H54 (cell line): Measurements from ENCODE around the gene GLUL.

ENCODE experiments used
- DNase-seq: peaks from one replicate; pipeline ENCODE4 v3.0.0; 2011; ENCODE audit warnings: low spot score, mixed read lengths; ENCODE audit not compliant: insufficient read length
- FAIRE-seq: peaks from 3 replicates; lab custom pipeline; 2011; peaks lifted over from hg19 to GRCh38; lab: Jason Lieb, UNC
- POLR2A ChIP-seq: IDR thresholded peaks from 2 replicates; pipeline ENCODE4 v1.6.1; 2011; ENCODE audit warnings: low read depth, mild to moderate bottlenecking, low read length

Gene GLUL

GRCh38 chr1:182366596-182366995 lies 25.0 kb downstream of the GLUL start:
- FAIRE-seq (no peak), DNase-seq (no peak)
- no peak for TF ChIP-seq POLR2A

DNA sequence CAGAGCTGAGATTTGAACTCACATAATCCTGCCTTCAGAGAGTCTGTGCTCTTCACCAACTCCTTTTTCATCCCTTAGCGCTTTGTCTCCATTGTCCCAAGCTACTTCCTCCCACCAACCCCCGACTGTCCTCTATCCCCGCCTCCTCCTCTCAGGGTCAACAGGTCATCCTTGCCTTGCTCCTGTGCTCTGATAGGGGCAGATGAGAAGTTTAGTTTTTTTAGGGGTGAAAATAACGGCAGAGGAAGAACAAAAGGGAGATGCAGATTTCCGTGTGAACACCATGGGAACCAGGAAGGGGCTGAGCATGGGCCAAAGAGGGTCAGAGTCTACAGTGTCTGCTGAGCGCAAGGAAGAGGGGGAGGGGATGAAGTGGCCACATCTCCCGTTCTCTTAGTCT lies 31.9 kb downstream of the GLUL start:
- FAIRE-seq (no peak), DNase-seq (no peak)
- no peak for TF ChIP-seq POLR2A

- DNase-seq (no peak), FAIRE-seq (no peak)
- TF ChIP-seq POLR2A, result no peak
These were observed 33.7 kb downstream of the GLUL start for GRCh38 chr1:182357913-182358312.

DNA sequence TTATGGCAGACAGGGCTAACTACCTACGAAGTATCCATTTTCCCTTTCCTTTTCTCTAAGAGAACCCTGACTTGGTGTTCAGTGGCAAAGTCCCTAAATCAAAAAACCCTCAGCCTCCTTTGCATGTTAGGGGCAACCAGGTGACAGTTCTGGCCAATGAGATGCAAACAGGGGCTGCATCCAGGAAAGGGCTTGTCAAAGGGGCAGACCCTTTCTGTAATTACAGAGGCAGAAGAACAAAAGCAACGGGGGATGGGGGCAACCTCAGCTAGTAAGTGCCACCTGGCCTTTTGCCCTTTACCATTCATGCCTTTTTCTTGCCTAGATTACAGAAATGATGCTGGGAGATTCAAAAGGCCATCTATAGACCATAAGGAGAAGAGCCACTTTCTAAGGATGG lies 34.4 kb downstream of the GLUL start:
- FAIRE-seq (no peak), DNase-seq (no peak)
- TF ChIP-seq POLR2A, result no peak

- FAIRE-seq (no peak), DNase-seq (no peak)
- TF ChIP-seq POLR2A, result no peak
These were observed 35.9 kb downstream of the GLUL start for GRCh38 chr1:182355723-182356098.

DNA sequence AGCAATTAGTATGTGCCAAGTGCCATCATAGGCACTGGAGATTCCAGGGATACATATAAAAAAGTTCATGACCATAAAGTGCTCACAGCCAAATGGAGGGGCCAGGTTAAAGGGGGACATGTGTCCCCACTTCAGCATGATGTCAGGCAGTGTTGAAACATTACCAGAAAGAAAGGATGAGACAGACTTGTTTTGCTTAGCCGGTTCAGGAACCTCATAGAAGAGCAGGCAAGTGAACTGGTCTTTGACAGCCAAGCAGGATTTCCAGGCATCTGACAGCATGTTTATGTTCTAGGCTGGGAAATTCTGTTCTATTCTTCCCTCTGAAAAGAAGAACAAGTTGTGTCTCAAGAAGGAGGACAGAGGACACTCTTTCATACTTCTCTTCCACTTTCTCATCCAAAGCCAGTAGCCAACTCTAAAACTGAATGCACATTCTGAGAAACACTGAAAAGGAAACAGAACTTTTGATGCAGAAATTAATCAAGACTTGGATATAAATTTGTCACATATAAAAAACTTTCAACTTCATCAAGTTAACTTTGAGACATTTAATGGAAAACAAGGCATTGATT lies 39.7 kb downstream of the GLUL start:
- no peak for DNase-seq
- FAIRE-seq, result no peak
- no peak for TF ChIP-seq POLR2A

DNA sequence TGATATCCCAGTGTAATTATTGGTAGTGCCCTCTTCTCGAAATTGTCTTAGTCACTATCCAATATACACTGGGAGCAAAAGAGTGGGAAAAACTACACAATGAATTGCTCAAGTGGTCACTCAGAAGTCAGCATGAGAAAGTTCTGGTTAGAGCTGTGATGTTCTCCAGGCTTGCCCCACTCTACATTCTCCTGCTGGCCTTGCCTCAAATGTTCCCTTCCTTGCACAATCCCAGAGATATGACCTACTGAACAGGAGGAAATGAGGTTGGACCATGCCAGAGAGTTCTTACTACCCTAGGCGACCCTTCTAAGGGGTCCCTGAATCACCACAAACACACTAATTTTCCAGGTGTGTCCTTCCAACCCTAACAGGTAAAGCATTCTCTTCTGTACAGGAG lies 40.8 kb downstream of the GLUL start:
- TF ChIP-seq POLR2A, result no peak
- FAIRE-seq, result no peak
- DNase-seq, result no peak

DNA sequence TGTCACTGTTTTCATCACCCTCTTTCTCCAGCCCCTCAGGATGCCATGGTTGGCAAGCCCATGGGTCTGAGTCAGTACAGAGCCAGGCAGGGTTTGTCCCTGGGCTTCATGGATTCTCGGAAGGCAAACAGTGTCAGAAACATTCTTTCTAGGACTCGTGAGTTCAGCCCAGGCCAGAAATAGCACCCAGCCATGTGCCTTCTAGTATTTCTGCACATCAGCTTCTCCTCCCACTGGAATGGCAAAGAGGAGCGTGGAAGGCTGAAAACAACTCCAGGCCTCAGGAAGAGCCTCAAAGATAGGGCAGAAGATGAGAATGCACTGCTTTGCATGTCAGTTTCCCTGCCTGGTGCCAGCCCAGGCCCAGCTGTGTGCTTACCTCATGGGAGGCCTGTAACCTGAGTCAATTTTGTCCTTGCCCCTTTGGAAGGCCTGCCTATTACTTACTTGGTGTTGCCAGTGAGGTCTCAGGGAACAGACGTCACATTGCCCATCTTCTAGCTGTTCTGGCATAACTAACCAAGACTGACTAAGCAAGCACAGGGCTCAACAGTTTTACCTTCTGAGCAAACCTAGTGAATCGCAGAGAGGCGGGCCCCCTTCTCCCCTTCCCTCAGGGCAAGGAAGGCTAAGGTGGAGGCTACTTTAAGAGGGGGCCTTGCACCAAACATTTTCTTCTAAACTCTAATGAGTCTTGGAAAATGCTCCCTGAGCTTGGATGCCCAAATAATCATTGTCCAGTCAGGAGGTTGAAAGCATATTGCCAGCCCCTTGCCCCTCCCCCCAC lies 42.4 kb downstream of the GLUL start:
- FAIRE-seq, result no peak
- no peak for TF ChIP-seq POLR2A
- DNase-seq, result no peak

DNA sequence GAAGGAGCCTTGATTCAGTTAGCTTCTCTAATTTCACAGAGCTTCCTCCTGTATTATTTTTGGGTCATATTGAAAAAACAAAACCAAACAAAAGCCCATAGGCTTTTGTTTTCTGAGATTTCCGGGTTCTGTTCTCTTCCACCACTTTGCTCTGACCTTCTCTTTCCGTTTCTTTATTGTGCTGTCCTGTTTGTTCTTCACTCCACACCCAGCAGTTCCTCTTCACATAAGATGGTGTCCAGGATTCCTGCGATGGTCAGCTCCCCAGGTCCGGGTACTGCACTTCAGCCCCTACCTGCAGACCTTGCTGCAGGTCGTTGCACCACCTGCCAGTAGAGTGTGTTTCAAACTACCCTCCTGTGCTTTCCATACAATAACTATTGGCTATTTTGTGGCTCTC lies 44.6 kb downstream of the GLUL start:
- FAIRE-seq, result no peak
- no peak for DNase-seq
- no peak for TF ChIP-seq POLR2A

GRCh38 chr1:182340233-182341058 lies 51.1 kb downstream of the GLUL start:
- DNase-seq (no peak), FAIRE-seq (no peak)
- TF ChIP-seq POLR2A, result no peak

GRCh38 chr1:182339684-182340083 lies 51.9 kb downstream of the GLUL start:
- no peak for TF ChIP-seq POLR2A
- FAIRE-seq, result no peak
- DNase-seq, result no peak

GRCh38 chr1:182338806-182339370 lies 52.7 kb downstream of the GLUL start:
- DNase-seq, result no peak
- FAIRE-seq, result no peak
- TF ChIP-seq POLR2A, result no peak

DNA sequence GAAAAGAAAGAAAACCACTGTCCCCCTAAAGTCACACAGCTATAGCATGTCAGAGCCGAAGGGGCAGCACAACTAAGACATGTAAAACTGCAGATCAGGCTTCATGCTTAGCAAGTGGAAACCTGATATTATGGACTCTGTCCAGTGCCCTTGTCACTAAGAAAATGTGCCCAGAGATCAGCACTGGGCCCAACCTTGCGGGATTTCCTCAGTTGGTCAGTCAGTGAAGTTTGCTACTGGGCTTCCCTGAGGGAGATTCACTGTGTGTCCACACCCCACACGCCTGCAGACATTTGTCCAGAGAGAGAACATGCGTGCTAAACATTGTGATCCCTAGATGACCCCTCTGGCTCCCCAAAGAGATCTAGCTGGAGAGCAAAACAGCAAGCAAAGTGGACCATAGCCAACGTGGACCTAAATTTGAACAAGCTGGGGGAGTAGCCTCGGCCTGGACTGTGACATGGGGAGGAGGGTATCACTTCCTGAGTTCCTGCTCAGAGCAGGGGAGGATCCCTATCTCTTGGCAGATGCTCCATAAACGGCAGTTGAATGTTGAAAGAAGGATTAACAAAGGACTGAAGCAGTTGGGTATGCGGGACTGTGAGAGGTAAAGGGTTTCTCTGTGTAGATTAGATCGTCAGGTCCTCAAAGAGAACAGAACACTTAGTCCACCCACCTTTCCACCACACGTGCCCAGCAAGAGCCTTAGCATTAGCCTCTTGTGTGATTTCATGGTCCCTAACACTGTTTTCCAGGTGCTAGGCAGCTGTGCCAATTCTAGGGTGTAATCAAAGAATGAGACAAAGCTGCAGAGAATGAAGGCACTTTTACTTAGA lies 53.6 kb downstream of the GLUL start:
- TF ChIP-seq POLR2A, result no peak
- DNase-seq (no peak), FAIRE-seq (no peak)
